IMR-90 (cell line): ENCODE results near the gene RNF181. TPM values are rescaled to one million over a fixed set of nuclear protein-coding genes. Genes with fewer than 3 reads are reported as not detected.

Source experiments
- ATAC-seq: fragments of 200-7000 bp; cut with Tn5 transposase; 2 replicates; pipeline ENCODE4 v1.9.1; 2020; ENCODE audit warnings: low read depth, mild to moderate bottlenecking, moderate library complexity
- Bru-seq: library from RNA; stranded (reverse); fragments of 400-500 nt; gene quantifications from one replicate; lab custom pipeline; 2021; lab: Mats Ljungman, UMichigan
- BruChase-seq, 2 experiments: library from RNA; stranded (reverse); fragments of 400-500 nt; gene quantifications; one replicate each; lab custom pipeline; 2021; lab: Mats Ljungman, UMichigan
- BruUV-seq: library from RNA; stranded (reverse); fragments of 400-500 nt; replicated peaks from 2 replicates; lab custom pipeline; 2021; lab: Mats Ljungman, UMichigan
- CTCF ChIA-PET: fragments of 300-600 bp; formaldehyde crosslinking; extraction: SDS; loops from one replicate; lab custom pipeline; 2021; ENCODE audit warnings: antibody characterized with exemption; lab: Yijun Ruan, JAX
- POLR2A ChIA-PET: fragments of 300-600 bp; sonication (Branson Sonifier 250); formaldehyde crosslinking; loops from one replicate; lab custom pipeline; 2022; ENCODE audit warnings: antibody characterized with exemption; ENCODE audit not compliant: unreplicated experiment; lab: Charles Lee
- DNase-seq: peaks from one replicate; pipeline ENCODE4 v3.0.0; 2013
- H2AFZ ChIP-seq: replicated peaks from 2 replicates; pipeline ENCODE3; 2013; ENCODE audit warnings: low read length, mild to moderate bottlenecking; ENCODE audit not compliant: poor library complexity
- H2AK5ac ChIP-seq: 2 replicates; pipeline ENCODE4 v1.6.1; 2013; ENCODE audit warnings: low read depth, low read length, inconsistent platforms
- H2AK9ac ChIP-seq: replicated peaks from 2 replicates; pipeline ENCODE3; 2013; ENCODE audit warnings: mild to moderate bottlenecking, low read depth, low read length, moderate library complexity; ENCODE audit not compliant: poor library complexity
- H2BK120ac ChIP-seq: 2 replicates; pipeline ENCODE4 v1.6.1; 2013; ENCODE audit warnings: low read depth, low read length, inconsistent platforms
- H2BK15ac ChIP-seq: 3 replicates; pipeline ENCODE4 v1.6.1; 2013; ENCODE audit warnings: low read depth, low read length, inconsistent platforms
- H2BK20ac ChIP-seq: 2 replicates; pipeline ENCODE4 v1.6.1; 2013; ENCODE audit warnings: low read depth, mild to moderate bottlenecking, inconsistent platforms, low read length, moderate library complexity
- H2BK5ac ChIP-seq: 2 replicates; pipeline ENCODE4 v1.6.1; 2013; ENCODE audit warnings: mild to moderate bottlenecking, low read depth, low read length, inconsistent platforms; ENCODE audit not compliant: poor library complexity, severe bottlenecking
- H3K14ac ChIP-seq: replicated peaks from 2 replicates; pipeline ENCODE4 v1.6.1; 2013; ENCODE audit warnings: low read depth, low read length, inconsistent platforms
- H3K18ac ChIP-seq: 2 replicates; pipeline ENCODE4 v1.6.1; 2013; ENCODE audit warnings: low read depth, low read length, control low read depth
- H3K23ac ChIP-seq: 2 replicates; pipeline ENCODE4 v1.6.1; 2013; ENCODE audit warnings: low read depth, low read length, inconsistent platforms
- H3K27ac ChIP-seq: 2 replicates; pipeline ENCODE4 v1.5.1; 2013; ENCODE audit warnings: mild to moderate bottlenecking, control low read depth, low read length; ENCODE audit not compliant: insufficient read depth
- H3K27me3 ChIP-seq: 2 replicates; pipeline ENCODE4 v1.6.1; 2013; ENCODE audit warnings: low read length; ENCODE audit not compliant: control insufficient read depth, insufficient read depth
- H3K36me3 ChIP-seq: 2 replicates; pipeline ENCODE4 v1.6.1; 2013; ENCODE audit warnings: low read length, mixed read lengths; ENCODE audit not compliant: control insufficient read depth, insufficient read depth
- H3K4ac ChIP-seq: 2 replicates; pipeline ENCODE4 v1.6.1; 2013; ENCODE audit warnings: low read depth, low read length, inconsistent platforms
- H3K4me1 ChIP-seq: 2 replicates; pipeline ENCODE4 v1.6.1; 2013; ENCODE audit warnings: low read length, mixed read lengths; ENCODE audit not compliant: control insufficient read depth, insufficient read depth
- H3K4me2 ChIP-seq: 2 replicates; pipeline ENCODE4 v1.6.1; 2013; ENCODE audit warnings: low read depth, mild to moderate bottlenecking, control low read depth, low read length, moderate library complexity
- H3K4me3 ChIP-seq: 2 replicates; pipeline ENCODE4 v1.5.1; 2013; ENCODE audit warnings: low read depth, mild to moderate bottlenecking, control low read depth, low read length, moderate library complexity; ENCODE audit not compliant: insufficient read depth
- H3K56ac ChIP-seq: 2 replicates; pipeline ENCODE4 v1.6.1; 2013; ENCODE audit warnings: low read length, inconsistent platforms; ENCODE audit not compliant: insufficient read depth; ENCODE audit errors: extremely low read depth
- H3K79me1 ChIP-seq, 2 experiments: 2 replicates each; pipeline ENCODE4 v1.6.1; 2013; ENCODE audit warnings: low read length in 2 of 2, inconsistent platforms in 1 of 2, low read depth in 1 of 2
- H3K9ac ChIP-seq: 2 replicates; pipeline ENCODE4 v1.6.1; 2013; ENCODE audit warnings: low read depth, low read length, control low read depth
- H3K9me1 ChIP-seq: 2 replicates; pipeline ENCODE4 v1.6.1; 2013; ENCODE audit warnings: low read length, inconsistent platforms; ENCODE audit not compliant: insufficient read depth
- H3K9me3 ChIP-seq: 2 replicates; pipeline ENCODE4 v1.6.1; 2013; ENCODE audit warnings: low read length; ENCODE audit not compliant: control insufficient read depth, insufficient read depth
- H4K20me1 ChIP-seq: 2 replicates; pipeline ENCODE4 v1.6.1; 2013; ENCODE audit warnings: low read length, inconsistent platforms; ENCODE audit not compliant: insufficient read depth
- H4K5ac ChIP-seq: 2 replicates; pipeline ENCODE4 v1.6.1; 2013; ENCODE audit warnings: mild to moderate bottlenecking, low read depth, low read length, control low read depth
- H4K8ac ChIP-seq, 2 experiments: 2 replicates each; pipeline ENCODE4 v1.6.1; 2013; ENCODE audit warnings: low read depth in 2 of 2, low read length in 2 of 2, control low read depth in 1 of 2, inconsistent platforms in 1 of 2
- H4K91ac ChIP-seq: 2 replicates; pipeline ENCODE4 v1.6.1; 2013; ENCODE audit warnings: low read depth, low read length, inconsistent platforms; ENCODE audit not compliant: insufficient read depth
- BHLHE40 ChIP-seq: fragments of 150-350 bp; IDR thresholded peaks from 2 replicates; pipeline ENCODE4 v1.6.1; 2016; ENCODE audit warnings: mild to moderate bottlenecking, low read depth, low read length
- MAFK ChIP-seq: IDR thresholded peaks from 2 replicates; pipeline ENCODE4 v1.6.1; 2012; ENCODE audit warnings: low read depth, low read length, improper control_type of control experiment
- MAZ ChIP-seq: IDR thresholded peaks from 2 replicates; pipeline ENCODE4 v1.6.1; 2012; ENCODE audit warnings: low read depth, mild to moderate bottlenecking, low read length, improper control_type of control experiment, moderate library complexity, borderline replicate concordance
- MXI1 ChIP-seq: IDR thresholded peaks from 2 replicates; pipeline ENCODE4 v1.6.1; 2012; ENCODE audit warnings: low read depth, mild to moderate bottlenecking, low read length, moderate library complexity, borderline replicate concordance
- POLR2A ChIP-seq: IDR thresholded peaks from 2 replicates; pipeline ENCODE4 v1.6.1; 2012; ENCODE audit warnings: mild to moderate bottlenecking, low read depth, low read length
- RCOR1 ChIP-seq: IDR thresholded peaks from 2 replicates; pipeline ENCODE4 v1.6.1; 2012; ENCODE audit warnings: mild to moderate bottlenecking, low read length, improper control_type of control experiment; ENCODE audit not compliant: insufficient replicate concordance
- RFX5 ChIP-seq: IDR thresholded peaks from 2 replicates; pipeline ENCODE4 v1.8.0; 2012; ENCODE audit warnings: low read depth, mild to moderate bottlenecking, low read length, moderate library complexity
- WGBS, 2 experiments: methylation state at CpG; one replicate each; pipeline versions ENCODE4 v1.1.5 to v1.1.7; 2013; ENCODE audit warnings: missing lambda C conversion rate in 2 of 2; ENCODE audit not compliant: insufficient read length in 1 of 2; ENCODE audit errors: extremely low coverage in 2 of 2; 5-methylcytosine and 5-hydroxymethylcytosine counted together
- dilution Hi-C: fragments of 300-500 bp; cut with HindIII; formaldehyde crosslinking; loops from one replicate; pipeline ENCODE4 v1.14.3; 2018; ENCODE audit warnings: low sequenced_read_pairs; ENCODE audit not compliant: unreplicated experiment
- in situ Hi-C: fragments of 300-500 bp; cut with MboI; formaldehyde crosslinking; loops from 3 replicates; pipeline ENCODE4 v1.14.3; 2019; ENCODE audit warnings: low sequenced_read_pairs, inconsistent platforms, mixed read lengths
- intact Hi-C: fragments of 100-400 bp; cut with micrococcal nuclease; formaldehyde crosslinking; loops from 2 replicates; pipeline ENCODE4 v1.10.0; 2022
- long read RNA-seq: library from polyadenylated mRNA; unstranded; transcript quantifications from one replicate; pipeline ENCODE4 v2.0.0, GENCODE V29; 2021; ENCODE audit not compliant: unreplicated experiment
- polyA plus RNA-seq, 3 experiments: library from polyadenylated mRNA; depleted of rRNA; stranded (reverse); fragments of >200 nt; gene quantifications; 2 replicates each; pipeline ENCODE4 v1.2.3, GENCODE V29; 2012; ENCODE audit warnings: low replicate concordance in 1 of 3
- total RNA-seq: library from RNA; depleted of rRNA; stranded (reverse); fragments of >200 nt; gene quantifications from 2 replicates; pipeline ENCODE4 v1.2.3, GENCODE V29; 2012; rRNA removed
- TF ChIP-seq, protein P1 (sequence below): fragments of 150-350 bp; IDR thresholded peaks from 2 replicates; pipeline ENCODE4 v1.6.1; 2016; ENCODE audit warnings: low read depth, mild to moderate bottlenecking, low read length, moderate library complexity, borderline replicate concordance
- TF ChIP-seq, protein P2 (sequence below): fragments of 150-350 bp; IDR thresholded peaks from 2 replicates; pipeline ENCODE4 v1.6.1; 2017; ENCODE audit warnings: mild to moderate bottlenecking, antibody characterized with exemption, low read length, low read depth
- TF ChIP-seq, protein P3 (sequence below): conservative IDR thresholded peaks from 2 replicates; pipeline ENCODE4 v1.5.1; 2012; ENCODE audit warnings: mild to moderate bottlenecking, low read depth, low read length, improper control_type of control experiment

RNF181 gene, protein sequence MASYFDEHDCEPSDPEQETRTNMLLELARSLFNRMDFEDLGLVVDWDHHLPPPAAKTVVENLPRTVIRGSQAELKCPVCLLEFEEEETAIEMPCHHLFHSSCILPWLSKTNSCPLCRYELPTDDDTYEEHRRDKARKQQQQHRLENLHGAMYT
- total RNA-seq (326 and 498 TPM in 2 replicates), polyA plus RNA-seq (2012; rRNA removed) (438 and 481 TPM in 2 replicates), Bru-seq, nascent RNA (percentile 86 among the genes with signal in this experiment), BruChase-seq, experiment 1, labeled RNA remaining after a 6-hour chase (percentile 76 among the genes with signal in this experiment), BruChase-seq, experiment 2, labeled RNA remaining after a 2-hour chase (percentile 75 among the genes with signal in this experiment)
- 538 and 709 TPM in 2 replicates for polyA plus RNA-seq (2012; cell fraction: cytosol; rRNA removed)
- 203 and 232 TPM in 2 replicates for polyA plus RNA-seq (2012; cell fraction: nucleus; rRNA removed; ENCODE audit: low replicate concordance)
- long read RNA-seq, transcript RNF181-204 (5 exons, 535 nt): minor isoform, 6 of 81 reads
- long read RNA-seq, transcript RNF181-201 (5 exons, 569 nt): major isoform, 57 of 81 reads
- long read RNA-seq, partial matches to known transcripts: 2 of 81 reads
- long read RNA-seq, other reads (novel, unspliced or antisense): 15 of 81 reads

DNA sequence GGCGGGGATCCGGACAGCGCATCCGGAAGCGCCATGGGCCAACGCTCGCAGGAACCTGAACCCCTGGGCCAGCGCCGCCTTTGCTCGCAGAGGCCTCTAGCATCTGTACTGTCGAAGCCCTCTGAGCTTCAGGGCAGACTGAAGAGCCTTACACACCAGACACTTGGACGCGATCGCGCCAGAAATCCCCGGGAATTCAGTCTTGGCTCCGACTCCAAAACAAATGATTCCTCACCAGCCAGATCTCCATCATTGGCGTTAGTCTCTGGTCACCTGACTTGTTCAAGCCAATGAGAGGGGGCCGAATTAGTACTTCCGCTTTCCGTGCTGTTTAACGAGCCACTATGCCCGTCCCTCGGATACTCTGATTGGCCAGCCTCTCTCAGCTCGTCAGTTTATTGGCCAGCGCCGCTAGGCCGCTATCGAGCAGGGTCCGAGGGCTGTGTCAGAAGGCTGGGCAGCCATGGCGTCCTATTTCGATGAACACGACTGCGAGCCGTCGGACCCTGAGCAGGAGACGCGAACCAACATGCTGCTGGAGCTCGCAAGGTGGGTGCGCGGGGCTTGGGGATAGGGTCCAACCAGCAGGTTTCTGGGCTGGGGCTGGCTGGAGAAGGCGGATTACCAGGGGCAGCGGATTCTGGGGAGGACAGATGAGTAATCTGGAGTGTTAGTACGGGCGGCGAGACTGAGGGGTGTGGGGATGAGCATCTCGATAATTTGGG is at the start of gene RNF181:
Gene RNF181, plus strand, starts transcription at position 445 of the 725 bp plus-strand sequence. Its CDS starts 19 bp downstream, at position 464.
- peak within 1 kb of the TSS; percentile 17; the same call in 1 of the 2 replicates for H2BK120ac ChIP-seq
- H3K23ac ChIP-seq: peak within 1 kb of the TSS; percentile 69
- no peak within 1 kb of the TSS for H2BK20ac ChIP-seq
- H3K79me1 ChIP-seq: peaks cover 36 to 67% of the 10 kb centered on the region in 2 experiments
- H3K9me1 ChIP-seq: peaks cover 24% of the 10 kb centered on the region
- peaks cover 18% of the 10 kb centered on the region for H4K20me1 ChIP-seq
- H3K56ac ChIP-seq: peak within 1 kb of the TSS; percentile 64
- peak within 1 kb of the TSS; percentile 59 for H4K5ac ChIP-seq
- POLR2A ChIA-PET: interaction anchor here (0.5 to 2.5 kb wide), 4 partner anchors 8 to 189 kb away, joined by 6 to 14 read pairs (median 8); no protein-coding TSS in a partner anchor
- peaks cover 26% of the 10 kb centered on the region for H3K36me3 ChIP-seq
- WGBS, 2 experiments: 0% methylated on average over 43 of the region's 47 CpGs; no CpG with 5 or more reads in 1 of the 2 experiments
- no peaks in the 10 kb centered on the region for H3K9me3 ChIP-seq
- CTCF ChIA-PET: no interaction called here
- peak within 1 kb of the TSS; percentile 95 for H2AFZ ChIP-seq
- DNase-seq (peak; percentile 99), ATAC-seq (peak; percentile 97)
- intact Hi-C loops (no loop called here), in situ Hi-C loops (no loop called here), dilution Hi-C loops (no loop called here)
- peak within 1 kb of the TSS; percentile 85 for H3K27ac ChIP-seq
- H3K4ac ChIP-seq: peak within 1 kb of the TSS; percentile 84
- peak within 1 kb of the TSS; percentile 89 for H3K4me2 ChIP-seq
- peak within 1 kb of the TSS; percentile 83 for H2AK5ac ChIP-seq
- peak within 1 kb of the TSS; percentile 90 for H3K9ac ChIP-seq
- peak within 1 kb of the TSS; percentile 75 for H3K4me3 ChIP-seq
- peak within 1 kb of the TSS; percentile 42; the same call in 1 of the 2 replicates for H3K18ac ChIP-seq
- BruUV-seq: no TSS peak
- peak within 1 kb of the TSS; percentile 42 to 90 for H4K8ac ChIP-seq
- H3K4me1 ChIP-seq: peaks cover 19% of the 10 kb centered on the region
- no peaks in the 10 kb centered on the region for H3K27me3 ChIP-seq
- no peak within 1 kb of the TSS; the same call in 2 of the 3 replicates for H2BK15ac ChIP-seq
- H4K91ac ChIP-seq: peak within 1 kb of the TSS; percentile 62
- H2AK9ac ChIP-seq: peak within 1 kb of the TSS; percentile 98
- peak within 1 kb of the TSS; percentile 87 for H2BK5ac ChIP-seq
- H3K14ac ChIP-seq: peak within 1 kb of the TSS; percentile 78
- TF ChIP-seq, protein P1, sequence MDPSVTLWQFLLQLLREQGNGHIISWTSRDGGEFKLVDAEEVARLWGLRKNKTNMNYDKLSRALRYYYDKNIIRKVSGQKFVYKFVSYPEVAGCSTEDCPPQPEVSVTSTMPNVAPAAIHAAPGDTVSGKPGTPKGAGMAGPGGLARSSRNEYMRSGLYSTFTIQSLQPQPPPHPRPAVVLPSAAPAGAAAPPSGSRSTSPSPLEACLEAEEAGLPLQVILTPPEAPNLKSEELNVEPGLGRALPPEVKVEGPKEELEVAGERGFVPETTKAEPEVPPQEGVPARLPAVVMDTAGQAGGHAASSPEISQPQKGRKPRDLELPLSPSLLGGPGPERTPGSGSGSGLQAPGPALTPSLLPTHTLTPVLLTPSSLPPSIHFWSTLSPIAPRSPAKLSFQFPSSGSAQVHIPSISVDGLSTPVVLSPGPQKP: no peak
- peak; percentile 37; the same call in 1 of the 2 replicates for TF ChIP-seq MXI1
- no peak for TF ChIP-seq MAFK
- no peak for TF ChIP-seq BHLHE40
- TF ChIP-seq, protein P2, sequence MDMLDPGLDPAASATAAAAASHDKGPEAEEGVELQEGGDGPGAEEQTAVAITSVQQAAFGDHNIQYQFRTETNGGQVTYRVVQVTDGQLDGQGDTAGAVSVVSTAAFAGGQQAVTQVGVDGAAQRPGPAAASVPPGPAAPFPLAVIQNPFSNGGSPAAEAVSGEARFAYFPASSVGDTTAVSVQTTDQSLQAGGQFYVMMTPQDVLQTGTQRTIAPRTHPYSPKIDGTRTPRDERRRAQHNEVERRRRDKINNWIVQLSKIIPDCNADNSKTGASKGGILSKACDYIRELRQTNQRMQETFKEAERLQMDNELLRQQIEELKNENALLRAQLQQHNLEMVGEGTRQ: peak; percentile 91
- no peak for TF ChIP-seq MAZ
- TF ChIP-seq, protein P3, sequence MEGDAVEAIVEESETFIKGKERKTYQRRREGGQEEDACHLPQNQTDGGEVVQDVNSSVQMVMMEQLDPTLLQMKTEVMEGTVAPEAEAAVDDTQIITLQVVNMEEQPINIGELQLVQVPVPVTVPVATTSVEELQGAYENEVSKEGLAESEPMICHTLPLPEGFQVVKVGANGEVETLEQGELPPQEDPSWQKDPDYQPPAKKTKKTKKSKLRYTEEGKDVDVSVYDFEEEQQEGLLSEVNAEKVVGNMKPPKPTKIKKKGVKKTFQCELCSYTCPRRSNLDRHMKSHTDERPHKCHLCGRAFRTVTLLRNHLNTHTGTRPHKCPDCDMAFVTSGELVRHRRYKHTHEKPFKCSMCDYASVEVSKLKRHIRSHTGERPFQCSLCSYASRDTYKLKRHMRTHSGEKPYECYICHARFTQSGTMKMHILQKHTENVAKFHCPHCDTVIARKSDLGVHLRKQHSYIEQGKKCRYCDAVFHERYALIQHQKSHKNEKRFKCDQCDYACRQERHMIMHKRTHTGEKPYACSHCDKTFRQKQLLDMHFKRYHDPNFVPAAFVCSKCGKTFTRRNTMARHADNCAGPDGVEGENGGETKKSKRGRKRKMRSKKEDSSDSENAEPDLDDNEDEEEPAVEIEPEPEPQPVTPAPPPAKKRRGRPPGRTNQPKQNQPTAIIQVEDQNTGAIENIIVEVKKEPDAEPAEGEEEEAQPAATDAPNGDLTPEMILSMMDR: no peak
- TF ChIP-seq RCOR1: no peak
- TF ChIP-seq POLR2A: peak; percentile 88
- no peak for TF ChIP-seq RFX5
